Chondrocyte (in vitro differentiated cells): ENCODE results near the gene CCDC24. TPM values are rescaled to one million over a fixed set of nuclear protein-coding genes. Genes with fewer than 3 reads are reported as not detected.
A peak's percentile ranks its signal among the peaks of the same experiment; 100 is the strongest.

Source experiments
- DNase-seq: peaks from one replicate; pipeline ENCODE4 v3.0.0; 2021; ENCODE audit warnings: mixed read lengths, low spot score
- H3K27ac Mint-ChIP-seq: one replicate; pipeline ENCODE4 v1.8.0; 2021; ENCODE audit warnings: mild to moderate bottlenecking, moderate library complexity, mixed read lengths; ENCODE audit not compliant: unreplicated experiment
- H3K27me3 Mint-ChIP-seq: 2 replicates; pipeline ENCODE4 v1.8.0; 2021; ENCODE audit warnings: low read depth, mixed read lengths
- H3K36me3 Mint-ChIP-seq: 2 replicates; pipeline ENCODE4 v1.8.0; 2021; ENCODE audit warnings: low read depth, mixed read lengths
- H3K4me1 Mint-ChIP-seq: 2 replicates; pipeline ENCODE4 v1.8.0; 2021; ENCODE audit warnings: low read depth, mild to moderate bottlenecking, mixed read lengths
- H3K4me3 Mint-ChIP-seq: one replicate; pipeline ENCODE4 v1.8.0; 2021; ENCODE audit warnings: mild to moderate bottlenecking, moderate library complexity, mixed read lengths; ENCODE audit not compliant: unreplicated experiment
- H3K9me3 Mint-ChIP-seq: 2 replicates; pipeline ENCODE4 v1.8.0; 2021; ENCODE audit warnings: low read depth, mixed read lengths
- CTCF ChIP-seq: fragments of 200-600 bp; sonication (generic); IDR thresholded peaks from 2 replicates; pipeline ENCODE4 v1.5.0; 2021; ENCODE audit warnings: antibody characterized with exemption, mild to moderate bottlenecking, moderate library complexity
- total RNA-seq: library from RNA; stranded (reverse); gene quantifications from 3 replicates; pipeline ENCODE4 v1.2.1, GENCODE V29; 2021

The CCDC24 gene
- total RNA-seq, 1 donor from 2014 or later: 6.3 TPM

- H3K9me3 Mint-ChIP-seq: no peaks in the 10 kb centered on the region
- peak overlapping the region; percentile 88 for H3K27ac Mint-ChIP-seq
Measured at GRCh38 chr1:43992232-43992995, 1.0 kb downstream of the CCDC24 start.

GRCh38 chr1:43993206-43993914, 2.0 kb downstream of the CCDC24 start:
- Mint-ChIP-seq H3K4me1 (peaks cover 25% of the 10 kb centered on the region), H3K27me3 (no peaks in the 10 kb centered on the region), H3K4me3 (no peak overlapping the region), H3K27ac (no peak overlapping the region), H3K9me3 (no peaks in the 10 kb centered on the region), H3K36me3 (no peaks in the 10 kb centered on the region)
- DNase-seq: no peak
- no peak for TF ChIP-seq CTCF

More at GRCh38 chr1:43992232-43992995, 1.0 kb downstream of the CCDC24 start:
- H3K4me1 Mint-ChIP-seq: peaks cover 25% of the 10 kb centered on the region
- peak overlapping the region; percentile 85 for H3K4me3 Mint-ChIP-seq
- TF ChIP-seq CTCF: no peak
- no peaks in the 10 kb centered on the region for H3K27me3 Mint-ChIP-seq
- no peaks in the 10 kb centered on the region for H3K36me3 Mint-ChIP-seq
- DNase-seq: no peak

- Mint-ChIP-seq H3K27me3 (no peaks in the 10 kb centered on the region), H3K4me1 (peaks cover 25% of the 10 kb centered on the region), H3K4me3 (no peak overlapping the region), H3K9me3 (no peaks in the 10 kb centered on the region), H3K36me3 (no peaks in the 10 kb centered on the region), H3K27ac (no peak overlapping the region)
- TF ChIP-seq CTCF: no peak
- no peak for DNase-seq
Measured at GRCh38 chr1:43994071-43994470, 2.7 kb downstream of the CCDC24 start.

- Mint-ChIP-seq H3K4me1 (peaks cover 25% of the 10 kb centered on the region), H3K27ac (no peak overlapping the region), H3K36me3 (peaks cover 3% of the 10 kb centered on the region), H3K9me3 (no peaks in the 10 kb centered on the region), H3K4me3 (no peak overlapping the region), H3K27me3 (no peaks in the 10 kb centered on the region)
- TF ChIP-seq CTCF: peak; percentile 57
- DNase-seq: no peak
Measured at GRCh38 chr1:43994794-43995790, 3.7 kb downstream of the CCDC24 start.
